COLO668 (cell line): ENCODE results near the gene ZNF423.

ENCODE experiments used
- DNase-seq: peaks from one replicate; lab custom pipeline; 2025; ENCODE audit not compliant: unreplicated experiment; lab: John Stamatoyannopoulos, UW

The ZNF423 gene

DNA sequence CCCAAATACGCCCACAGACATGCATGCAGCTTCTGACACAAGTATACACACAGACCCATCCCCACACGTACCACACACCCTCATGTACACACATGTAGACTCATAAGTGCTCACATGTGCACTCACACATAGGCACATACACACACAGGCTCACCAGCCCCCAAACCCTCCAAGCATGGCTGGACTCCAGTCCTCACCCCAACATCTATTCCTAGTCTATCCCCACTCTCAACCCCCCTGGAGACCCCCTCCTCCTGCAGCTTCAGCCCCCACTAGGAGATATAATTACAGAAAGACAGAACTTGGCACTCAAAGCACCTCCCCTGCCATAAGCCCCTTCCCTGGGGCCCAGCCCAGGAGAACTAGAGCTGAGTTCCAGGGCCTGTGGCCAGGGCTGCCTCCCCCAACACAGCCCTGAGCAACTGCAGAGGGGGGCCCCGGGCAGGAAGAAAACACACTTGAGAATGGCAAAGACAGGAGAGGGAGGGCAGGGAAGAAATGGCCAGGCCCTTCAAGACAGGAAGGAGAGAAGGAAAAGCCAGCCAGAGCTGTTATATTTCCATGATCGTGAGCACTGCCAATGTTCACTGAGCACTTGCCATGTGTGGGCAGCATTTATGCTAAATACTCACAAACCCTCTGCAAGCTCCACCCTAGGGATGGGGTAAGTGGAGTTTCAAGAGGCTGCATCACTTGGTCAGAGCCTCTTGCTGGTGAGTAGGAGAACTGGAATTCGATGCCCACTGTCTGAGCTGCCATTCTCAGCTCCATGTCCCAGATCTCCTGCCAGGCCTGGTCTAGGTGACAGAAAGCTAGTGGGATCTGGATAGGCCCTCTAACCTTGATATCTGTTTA lies 224.5 kb downstream of the ZNF423 start:
- DNase-seq, result no peak

GRCh38 chr16:49630783-49631182 lies 225.1 kb downstream of the ZNF423 start:
- DNase-seq, result no peak

DNA sequence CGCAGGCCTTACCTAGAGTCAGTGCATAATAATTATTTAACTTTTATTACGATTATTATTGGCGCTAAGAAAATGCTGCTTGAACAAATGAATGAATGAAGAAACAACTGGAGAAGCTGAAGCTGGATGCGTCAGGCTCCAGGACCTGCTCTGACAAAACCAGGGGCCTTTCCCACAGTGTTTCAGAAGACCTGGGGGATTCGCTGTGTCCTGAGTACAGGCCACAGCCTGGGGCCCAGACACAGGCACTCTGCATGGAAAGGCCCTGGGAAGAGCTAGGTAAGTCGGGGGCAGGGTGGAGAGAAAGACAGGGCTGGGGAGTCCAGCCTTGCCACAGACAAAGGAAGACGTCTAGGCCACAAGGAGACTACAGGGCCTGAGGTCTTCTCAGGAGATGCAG lies 226.1 kb downstream of the ZNF423 start:
- DNase-seq, result no peak

DNA sequence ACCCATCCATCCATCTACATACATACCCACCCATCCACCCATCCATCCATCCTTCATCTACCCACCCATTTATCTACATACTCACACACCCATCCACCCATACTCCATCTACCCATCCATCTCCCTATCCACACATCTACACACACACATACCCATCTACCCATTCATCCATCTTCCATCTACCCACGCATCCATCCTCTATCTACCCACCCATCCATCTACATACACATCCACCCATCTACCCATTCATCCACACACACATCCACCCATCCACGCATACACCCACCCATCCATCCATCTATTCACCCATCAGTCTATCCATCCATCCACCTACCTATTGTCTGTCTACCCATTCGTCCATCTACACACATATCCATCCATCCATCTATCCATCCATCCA lies 227.8 kb downstream of the ZNF423 start:
- DNase-seq, result no peak

GRCh38 chr16:49625311-49626065 lies 230.4 kb downstream of the ZNF423 start:
- DNase-seq, result no peak

DNA sequence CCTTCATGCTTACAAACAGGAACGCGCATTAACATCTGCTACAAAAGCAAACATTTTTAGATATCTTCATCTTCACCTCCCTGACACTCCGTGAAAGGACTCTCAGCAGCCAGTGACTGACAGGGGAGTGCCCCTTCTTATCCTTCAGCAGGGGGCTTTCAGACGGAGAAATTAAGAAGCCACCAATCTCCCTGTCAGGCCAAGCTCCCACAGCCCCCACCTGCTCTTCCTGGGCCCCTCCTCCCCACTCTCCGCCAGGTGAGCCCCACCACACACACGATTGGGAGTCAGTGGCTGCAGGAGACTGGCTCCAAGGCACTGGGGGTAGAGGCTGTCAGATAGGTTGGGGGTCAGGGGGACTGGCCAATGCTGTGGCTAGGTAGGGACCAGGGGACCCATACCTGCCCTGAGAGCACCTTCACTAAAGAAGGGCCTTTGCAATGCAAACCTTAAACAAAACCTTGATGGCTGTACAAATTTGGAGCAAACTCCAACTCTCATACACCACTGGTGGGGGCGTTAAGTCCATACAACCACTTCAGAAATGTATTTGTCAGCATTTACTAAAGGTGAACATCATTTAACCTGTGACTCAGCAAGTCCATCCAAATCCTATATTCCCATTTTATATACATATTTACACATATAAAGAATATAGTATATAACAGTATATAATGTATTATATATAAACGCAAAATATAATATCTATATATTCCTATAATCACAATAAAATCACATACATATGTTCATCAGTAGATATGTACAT lies 232.2 kb downstream of the ZNF423 start:
- DNase-seq, result no peak

GRCh38 chr16:49622421-49623402 lies 233.2 kb downstream of the ZNF423 start:
- DNase-seq, result no peak

DNA sequence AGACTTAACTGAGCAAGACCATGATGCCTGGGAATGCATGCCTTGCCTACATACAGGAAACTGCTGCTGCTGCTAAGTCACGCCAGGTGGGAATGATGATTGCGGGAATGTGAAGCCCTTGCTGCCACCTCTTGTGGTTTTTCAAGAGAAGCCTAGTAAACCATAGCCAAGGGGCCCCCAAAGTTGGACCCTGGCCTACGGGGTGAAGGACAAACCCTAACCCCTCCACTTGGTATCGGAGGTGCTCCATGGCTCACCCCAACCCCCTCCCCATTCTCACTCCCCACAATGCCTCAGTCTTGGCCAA lies 233.9 kb downstream of the ZNF423 start:
- no peak for DNase-seq

DNA sequence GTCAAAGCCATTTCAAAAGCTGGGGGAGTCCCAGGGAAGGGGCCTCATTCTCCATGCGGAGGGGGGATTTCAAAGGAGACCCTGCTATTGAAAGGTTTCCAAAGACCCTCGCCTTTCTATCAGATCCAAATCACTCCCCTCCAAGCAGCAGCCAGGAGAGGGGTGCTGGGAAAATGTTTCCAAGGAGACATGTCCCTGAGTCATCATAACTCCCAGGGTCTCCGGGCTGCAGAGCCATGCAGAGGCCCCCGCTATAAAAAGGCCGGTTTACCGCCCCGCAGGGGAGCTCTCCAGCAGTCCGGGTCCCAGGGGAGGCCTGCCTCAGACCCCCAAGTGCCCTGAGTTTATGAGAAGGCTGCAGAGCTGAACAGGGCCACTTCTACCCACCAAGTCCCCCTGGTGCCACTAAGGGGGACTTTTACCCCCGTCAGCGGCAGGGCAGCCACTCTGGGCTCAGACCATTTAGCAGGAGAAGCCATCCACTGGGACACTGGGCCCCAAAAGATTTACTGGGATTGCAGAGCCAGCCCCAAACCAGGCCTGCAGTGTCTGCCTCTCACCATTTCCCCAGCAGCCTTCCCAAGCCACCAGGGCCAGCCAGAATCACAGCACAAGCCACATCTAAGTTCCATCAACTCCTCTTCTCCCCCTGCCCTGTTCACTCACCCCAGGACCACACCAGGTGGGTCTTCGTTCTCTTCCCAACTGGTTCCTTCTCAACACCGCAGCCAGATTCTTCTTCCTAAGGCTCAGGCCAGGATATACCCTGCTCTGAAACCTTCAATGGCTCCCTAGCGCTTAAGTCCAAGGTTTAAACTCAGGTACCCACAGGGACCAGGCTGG lies 234.4 kb downstream of the ZNF423 start:
- DNase-seq, result no peak

DNA sequence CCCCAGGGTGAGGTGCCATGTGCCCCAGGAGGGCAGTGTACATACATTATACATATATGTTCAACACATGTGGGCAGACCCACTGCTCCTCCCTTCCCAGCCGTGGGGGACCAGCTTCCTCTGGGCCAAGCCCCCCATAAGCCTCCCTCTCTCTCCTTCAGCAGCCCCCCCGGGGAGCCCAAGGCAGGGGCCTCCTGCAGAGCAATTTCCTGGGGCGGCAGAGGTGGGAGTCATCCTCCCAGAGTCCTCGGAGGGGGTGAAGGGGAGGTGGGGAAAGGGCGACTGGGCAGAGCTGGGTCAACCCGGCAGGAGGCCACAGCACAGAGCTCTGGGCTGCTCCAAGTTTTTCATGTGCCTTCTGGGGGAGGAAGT lies 235.1 kb downstream of the ZNF423 start:
- DNase-seq, result no peak

DNA sequence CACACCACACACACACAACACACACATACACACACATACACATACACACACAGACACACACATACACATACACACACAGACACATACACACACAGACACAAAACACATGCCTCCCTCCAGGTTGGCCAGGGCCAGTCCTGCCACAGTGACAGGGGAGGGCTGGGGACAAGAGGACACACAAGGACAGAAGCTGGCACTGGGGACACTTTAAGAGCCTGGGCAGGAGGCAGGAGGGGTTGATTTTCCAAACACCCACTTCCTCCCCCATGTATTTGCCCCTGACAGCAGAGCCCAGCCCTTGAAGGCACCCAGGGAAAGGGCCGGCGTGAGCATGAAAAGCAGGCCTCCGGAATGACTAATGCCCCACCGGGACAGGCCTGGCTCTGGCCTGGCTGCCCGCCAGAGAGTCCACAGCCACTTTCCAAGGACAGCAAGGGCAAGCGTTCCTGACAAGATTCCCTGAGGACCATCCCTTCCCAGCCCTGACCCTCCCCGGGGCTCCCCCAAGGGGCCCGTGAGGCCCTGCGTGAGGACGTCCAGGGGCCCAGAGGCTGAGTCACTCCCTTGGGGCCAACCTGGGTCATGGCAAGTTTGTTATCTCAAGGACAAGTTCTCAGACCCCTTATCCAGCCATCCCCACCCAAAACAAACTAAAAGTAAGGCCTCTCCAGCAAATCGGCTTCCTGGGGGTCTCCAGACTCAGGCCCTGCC lies 235.6 kb downstream of the ZNF423 start:
- DNase-seq, result no peak

GRCh38 chr16:49619811-49620157 lies 236.1 kb downstream of the ZNF423 start:
- DNase-seq, result no peak

GRCh38 chr16:49618955-49619354 lies 237.0 kb downstream of the ZNF423 start:
- no peak for DNase-seq

- DNase-seq, result no peak
These were observed 238.1 kb downstream of the ZNF423 start for GRCh38 chr16:49617710-49618330.

- no peak for DNase-seq
These were observed 238.8 kb downstream of the ZNF423 start for GRCh38 chr16:49617016-49617629.

GRCh38 chr16:49615576-49615975 lies 240.3 kb downstream of the ZNF423 start:
- DNase-seq, result no peak

DNA sequence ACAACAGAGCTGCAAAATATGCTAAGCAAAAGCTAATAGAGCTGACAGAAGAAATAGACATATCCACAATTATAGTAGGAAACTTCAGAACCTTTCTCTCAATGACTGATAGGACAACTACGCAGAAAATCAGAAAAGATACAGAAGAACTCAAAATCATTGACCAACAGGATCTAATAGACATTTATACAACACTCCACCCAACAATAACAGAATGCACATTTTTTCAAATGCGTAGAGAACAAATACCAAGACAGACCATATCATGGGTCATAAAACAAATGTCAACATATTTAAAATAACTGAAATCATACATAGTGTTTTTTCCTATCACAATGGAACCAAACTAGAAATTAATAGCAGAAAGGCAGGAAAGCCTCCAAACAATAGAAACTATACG lies 244.9 kb downstream of the ZNF423 start:
- no peak for DNase-seq

DNA sequence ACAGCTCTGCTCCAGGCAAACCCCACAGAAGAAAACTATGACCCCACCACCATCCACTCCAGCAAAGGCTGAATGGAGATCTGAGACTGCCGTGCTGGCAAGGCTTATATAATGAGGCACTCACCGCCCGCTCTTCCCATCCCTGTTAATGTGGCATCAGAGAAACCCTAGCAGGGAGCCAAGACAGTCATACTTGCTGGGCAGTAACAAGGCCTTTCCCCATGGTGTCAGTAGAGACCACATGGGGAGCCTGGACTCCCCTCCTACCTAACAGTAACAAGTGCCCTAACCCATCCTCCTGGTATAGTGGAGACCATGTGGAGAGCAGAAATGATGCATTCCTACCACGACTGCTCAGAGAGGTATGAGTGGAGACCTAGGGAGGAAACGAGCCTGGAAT lies 247.1 kb downstream of the ZNF423 start:
- DNase-seq, result no peak
